Skeletal muscle tissue (tissue), 4 donors: Measurements from ENCODE around the gene SMC1B. TPM values are rescaled to one million over a fixed set of nuclear protein-coding genes. Genes with fewer than 3 reads are reported as not detected.

Experiments
- H3K27ac ChIP-seq: one replicate; pipeline ENCODE4 v1.7.0; 2013; ENCODE audit warnings: mild to moderate bottlenecking, low read depth, low read length, inconsistent platforms
- H3K27me3 ChIP-seq, 3 donors: one replicate each; pipeline ENCODE4 v1.7.0; 2013; ENCODE audit warnings: low read length in 3 of 3; ENCODE audit not compliant: control insufficient read depth in 3 of 3, insufficient read depth in 3 of 3
- H3K36me3 ChIP-seq, 3 donors: one replicate each; pipeline ENCODE4 v1.7.0; 2013; ENCODE audit warnings: low read length in 3 of 3; ENCODE audit not compliant: control insufficient read depth in 3 of 3, insufficient read depth in 3 of 3
- H3K4me1 ChIP-seq, 3 donors: one replicate each; pipeline ENCODE4 v1.7.0; 2013; ENCODE audit warnings: low read length in 3 of 3, mild to moderate bottlenecking in 3 of 3; ENCODE audit not compliant: control insufficient read depth in 3 of 3, insufficient read depth in 3 of 3
- H3K4me3 ChIP-seq, 3 donors: one replicate each; pipeline ENCODE4 v1.7.0; 2013; ENCODE audit warnings: low read length in 3 of 3
- H3K9ac ChIP-seq, 3 donors: one replicate each; pipeline ENCODE4 v1.7.0; 2013; ENCODE audit warnings: low read length in 3 of 3, mild to moderate bottlenecking in 3 of 3, moderate library complexity in 2 of 3, low read depth in 1 of 3
- H3K9me3 ChIP-seq, 3 donors: one replicate each; pipeline ENCODE4 v1.7.0; 2013; ENCODE audit warnings: low read length in 3 of 3; ENCODE audit not compliant: control insufficient read depth in 3 of 3
- total RNA-seq: library from RNA; depleted of rRNA; stranded (reverse); fragments of >200 nt; gene quantifications from one replicate; pipeline ENCODE4 v1.2.3, GENCODE V29; 2014
- donor health status: Osteomylitis.

SMC1B gene
- total RNA-seq, 1 donor from 2014 or later: under 0.01 TPM

- Histone ChIP-seq H3K4me3 (no peak overlapping the region), H3K9ac (no peak overlapping the region), H3K36me3 (no peaks in the 10 kb centered on the region), H3K27me3 (no peaks in the 10 kb centered on the region), H3K9me3 (no peaks in the 10 kb centered on the region), H3K4me1 (no peaks in the 10 kb centered on the region), H3K27ac (no peak overlapping the region)
Measured at GRCh38 chr22:45423524-45423923, 10.1 kb upstream of the SMC1B start.

DNA sequence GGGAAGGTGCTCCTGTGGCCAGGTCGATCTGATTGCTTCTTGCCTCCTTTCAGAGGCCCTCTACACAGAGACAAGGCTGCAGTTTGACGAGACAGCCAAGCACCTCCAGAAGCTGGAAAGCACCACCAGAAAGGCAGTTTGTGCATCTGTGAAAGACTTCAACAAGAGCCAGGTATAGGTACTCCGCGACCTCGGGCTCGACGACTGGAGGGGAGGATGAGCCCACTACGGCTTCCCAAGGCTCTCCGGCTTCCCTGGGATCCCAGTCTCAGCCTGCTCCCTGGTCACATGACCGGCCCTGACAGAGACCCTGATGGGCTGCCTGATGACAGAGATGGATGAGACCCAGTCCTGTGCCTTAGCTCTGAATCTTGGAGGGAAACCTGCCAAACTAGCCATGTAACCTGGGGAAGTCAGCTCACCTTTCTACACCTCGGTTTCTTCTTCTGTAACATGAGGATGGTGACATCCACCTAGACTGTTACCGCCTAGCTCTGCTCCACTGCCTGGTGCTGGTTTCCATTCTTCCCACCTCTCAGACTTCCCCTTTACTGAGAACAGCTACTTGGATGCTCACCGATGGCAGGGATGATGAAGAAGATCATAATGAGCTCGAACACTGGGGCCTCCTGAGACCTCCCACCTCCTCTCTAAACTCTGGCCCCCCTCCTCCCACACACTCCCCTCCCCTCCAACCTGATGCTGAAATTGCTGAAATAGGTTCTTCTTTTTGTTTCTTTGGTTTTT lies 9.0 kb upstream of the SMC1B start:
- no peaks in the 10 kb centered on the region for H3K36me3 ChIP-seq
- H3K27ac ChIP-seq: no peak overlapping the region
- no peaks in the 10 kb centered on the region for H3K9me3 ChIP-seq
- H3K4me3 ChIP-seq: no peak overlapping the region
- no peaks in the 10 kb centered on the region for H3K27me3 ChIP-seq
- no peaks in the 10 kb centered on the region for H3K4me1 ChIP-seq
- no peak overlapping the region for H3K9ac ChIP-seq

DNA sequence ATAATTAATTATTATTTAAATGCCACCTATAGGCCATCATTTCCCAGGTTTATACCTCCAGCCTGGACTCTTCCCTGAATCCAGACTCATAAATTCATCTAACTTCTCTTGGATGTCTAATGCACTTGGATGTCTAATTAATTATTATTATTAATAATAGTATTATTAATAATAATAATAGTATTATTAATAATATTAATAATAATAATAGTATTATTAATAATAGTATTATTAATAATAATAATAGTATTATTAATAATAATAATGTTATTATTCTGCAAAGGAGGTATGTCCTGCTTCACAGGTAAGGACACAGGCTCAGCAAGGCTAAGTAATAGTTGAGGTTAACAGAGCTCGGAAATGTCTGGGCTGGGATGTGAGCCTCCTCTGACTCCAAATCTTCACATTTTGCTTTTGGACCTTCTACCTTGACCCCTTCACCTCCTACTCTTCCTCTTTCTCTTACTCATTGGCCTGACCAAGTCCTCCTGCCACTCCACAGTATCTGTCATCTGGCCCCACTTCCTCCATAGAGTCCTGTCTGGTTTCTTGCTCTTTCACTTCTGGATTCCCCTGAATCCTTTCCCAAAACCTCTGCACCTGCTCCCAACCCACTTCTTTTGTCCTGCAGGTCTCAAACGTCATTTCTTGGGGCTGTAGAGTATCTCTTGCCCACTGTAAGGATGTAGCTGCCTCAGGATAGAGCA lies 8.1 kb upstream of the SMC1B start:
- H3K9ac ChIP-seq: no peak overlapping the region
- H3K27me3 ChIP-seq: no peaks in the 10 kb centered on the region
- no peak overlapping the region for H3K4me3 ChIP-seq
- H3K4me1 ChIP-seq: no peaks in the 10 kb centered on the region
- no peaks in the 10 kb centered on the region for H3K9me3 ChIP-seq
- H3K36me3 ChIP-seq: no peaks in the 10 kb centered on the region
- H3K27ac ChIP-seq: no peak overlapping the region

GRCh38 chr22:45420539-45420938 lies 7.1 kb upstream of the SMC1B start:
- no peak overlapping the region for H3K27ac ChIP-seq
- no peaks in the 10 kb centered on the region for H3K36me3 ChIP-seq
- no peaks in the 10 kb centered on the region for H3K4me1 ChIP-seq
- H3K4me3 ChIP-seq: no peak overlapping the region
- H3K9me3 ChIP-seq: no peaks in the 10 kb centered on the region
- no peaks in the 10 kb centered on the region for H3K27me3 ChIP-seq
- H3K9ac ChIP-seq: no peak overlapping the region

DNA sequence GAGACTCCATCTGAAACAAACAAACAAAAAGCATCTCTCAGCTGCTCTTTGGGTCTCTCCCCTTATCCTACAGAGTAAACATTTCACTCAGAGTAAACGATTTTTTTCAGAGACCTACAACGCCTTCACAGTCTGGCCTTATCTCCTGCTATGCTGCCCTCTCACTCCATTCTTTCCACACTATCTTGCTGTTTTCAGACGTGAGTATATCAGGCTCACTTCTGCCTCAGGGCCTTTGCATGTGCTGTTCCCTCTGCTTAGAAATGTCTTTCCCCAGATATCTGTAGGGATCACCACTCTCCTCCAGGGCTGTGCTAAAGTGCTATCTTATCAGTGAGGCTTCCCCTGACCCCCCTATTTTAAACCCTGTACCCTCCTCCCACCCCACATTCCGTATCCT lies 6.6 kb upstream of the SMC1B start:
- H3K36me3 ChIP-seq: no peaks in the 10 kb centered on the region
- H3K9me3 ChIP-seq: no peaks in the 10 kb centered on the region
- no peaks in the 10 kb centered on the region for H3K27me3 ChIP-seq

GRCh38 chr22:45418770-45419138 lies 5.4 kb upstream of the SMC1B start:
- peaks cover 0 to 2% (median 1%) of the 10 kb centered on the region in 3 donors for H3K27me3 ChIP-seq
- no peak overlapping the region for H3K9ac ChIP-seq

More for the DNA sequence above, 6.6 kb upstream of the SMC1B start:
- Histone ChIP-seq H3K4me1 (no peaks in the 10 kb centered on the region), H3K27ac (no peak overlapping the region), H3K9ac (no peak overlapping the region), H3K4me3 (no peak overlapping the region)

GRCh38 chr22:45418056-45418769 lies 4.8 kb upstream of the SMC1B start:
- Histone ChIP-seq H3K4me3 (no peak overlapping the region), H3K27ac (no peak overlapping the region), H3K36me3 (no peaks in the 10 kb centered on the region), H3K9me3 (no peaks in the 10 kb centered on the region), H3K27me3 (peaks cover 0 to 5% (median 3%) of the 10 kb centered on the region in 3 donors), H3K9ac (no peak overlapping the region), H3K4me1 (peaks cover 6 to 9% (median 8%) of the 10 kb centered on the region in 3 donors)

More at GRCh38 chr22:45418770-45419138, 5.4 kb upstream of the SMC1B start:
- Histone ChIP-seq H3K4me1 (peaks cover 2 to 4% (median 3%) of the 10 kb centered on the region in 3 donors), H3K4me3 (no peak overlapping the region), H3K36me3 (no peaks in the 10 kb centered on the region), H3K9me3 (no peaks in the 10 kb centered on the region), H3K27ac (no peak overlapping the region)

- peaks cover 8 to 11% (median 9%) of the 10 kb centered on the region in 3 donors for H3K4me1 ChIP-seq
- no peaks in the 10 kb centered on the region for H3K36me3 ChIP-seq
- no peak overlapping the region for H3K9ac ChIP-seq
- peaks cover 0 to 10% (median 5%) of the 10 kb centered on the region in 3 donors for H3K27me3 ChIP-seq
- peak overlapping the region in 1 of 3 donors; percentile 78 for H3K4me3 ChIP-seq
- H3K27ac ChIP-seq: no peak overlapping the region
- no peaks in the 10 kb centered on the region for H3K9me3 ChIP-seq
Measured at GRCh38 chr22:45413013-45413367, 409 bp downstream of the SMC1B start.

DNA sequence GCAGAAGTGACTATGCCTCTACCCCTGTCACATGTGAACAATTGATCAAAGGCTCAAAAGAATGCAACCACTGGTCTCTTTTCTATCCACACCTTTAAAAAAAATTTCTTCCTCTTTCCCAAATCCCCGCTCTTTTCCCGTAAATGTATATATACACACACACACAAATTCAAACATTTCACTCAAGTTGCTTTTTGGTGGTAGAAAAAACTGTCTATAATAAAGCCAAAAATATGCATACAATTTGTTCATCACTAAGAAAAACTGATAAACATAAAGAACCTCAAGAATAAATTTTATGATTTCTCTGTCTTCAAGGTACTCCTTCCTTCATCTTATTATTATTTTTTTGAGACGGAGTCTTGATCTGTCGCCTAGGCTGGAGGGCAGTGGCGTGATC lies 5.6 kb downstream of the SMC1B start:
- H3K27me3 ChIP-seq: peaks cover 0 to 3% (median 0%) of the 10 kb centered on the region in 3 donors
- no peaks in the 10 kb centered on the region for H3K36me3 ChIP-seq
- no peak overlapping the region for H3K9ac ChIP-seq
- H3K4me3 ChIP-seq: no peak overlapping the region
- H3K27ac ChIP-seq: no peak overlapping the region
- H3K4me1 ChIP-seq: no peaks in the 10 kb centered on the region
- H3K9me3 ChIP-seq: no peaks in the 10 kb centered on the region
